ENCODE results near the gene IFI16. TPM values are rescaled to one million over a fixed set of nuclear protein-coding genes. Genes with fewer than 3 reads are reported as not detected.

The IFI16 gene
- 100 to 1,000 TPM in 1 of 4 donors, 10 to 100 TPM in 3; 10.5 to 106 (median 24.9) TPM for total RNA-seq

DNA sequence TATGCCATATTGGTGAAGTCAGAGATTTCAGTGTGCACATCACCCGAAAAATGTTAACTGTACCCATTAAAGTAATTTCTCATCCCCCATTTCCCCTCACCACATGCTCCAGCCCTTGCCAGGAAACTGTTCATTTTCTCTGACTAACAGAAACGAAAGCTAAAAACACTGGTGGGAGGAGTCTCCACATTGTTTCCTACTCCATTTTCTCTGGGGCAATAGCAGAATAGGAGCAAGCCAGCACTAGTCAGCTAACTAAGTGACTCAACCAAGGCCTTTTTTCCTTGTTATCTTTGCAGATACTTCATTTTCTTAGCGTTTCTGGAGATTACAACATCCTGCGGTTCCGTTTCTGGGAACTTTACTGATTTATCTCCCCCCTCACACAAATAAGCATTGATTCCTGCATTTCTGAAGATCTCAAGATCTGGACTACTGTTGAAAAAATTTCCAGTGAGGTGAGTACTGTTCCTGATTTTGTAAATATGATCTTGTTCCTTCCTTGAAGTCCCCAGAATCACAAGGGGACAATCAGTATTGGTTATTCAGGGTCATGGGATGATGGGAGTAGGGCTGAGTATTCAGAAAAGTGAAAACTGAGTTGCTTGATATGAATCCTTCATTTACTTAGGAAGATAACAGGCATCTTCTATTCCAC lies at the start of gene IFI16:
TSS of gene IFI16 (plus strand) at position 204 of the 658 bp plus-strand sequence. CDS start 4,774 bp downstream, outside the sequence.
- DNase-seq = peak in 2 of 3 donors; percentile 73 to 79
- no peaks in the 10 kb centered on the region for H3K36me3 ChIP-seq
- TF ChIP-seq CTCF (IDR thresholded peaks at IDR 0.05) (no peak), POLR2A (IDR thresholded peaks at IDR 0.05) (peak; percentile 42 to 61)

GRCh38 chr1:158961178-158961577 lies 48.5 kb upstream of the IFI16 start:
- H3K4me3 ChIP-seq = no peak overlapping the region
- no peak overlapping the region for H3K27ac ChIP-seq
- H3K4me1 ChIP-seq = no peaks in the 10 kb centered on the region
- H3K27me3 ChIP-seq = no peaks in the 10 kb centered on the region
- no peak for DNase-seq
- no peaks in the 10 kb centered on the region for H3K36me3 ChIP-seq
- no peaks in the 10 kb centered on the region for H3K9me3 ChIP-seq
- TF ChIP-seq CTCF (IDR thresholded peaks at IDR 0.05) (no peak), POLR2A (IDR thresholded peaks at IDR 0.05) (no peak)

More for the DNA sequence above, at the start of gene IFI16:
- Histone ChIP-seq H3K27me3 (no peaks in the 10 kb centered on the region), H3K27ac (peak within 1 kb of the TSS; percentile 77 to 87 (median 84)), H3K4me3 (peak within 1 kb of the TSS; percentile 43 to 62 (median 56)), H3K9me3 (no peaks in the 10 kb centered on the region), H3K4me1 (peaks cover 0 to 26% (median 10%) of the 10 kb centered on the region in 4 donors)

DNA sequence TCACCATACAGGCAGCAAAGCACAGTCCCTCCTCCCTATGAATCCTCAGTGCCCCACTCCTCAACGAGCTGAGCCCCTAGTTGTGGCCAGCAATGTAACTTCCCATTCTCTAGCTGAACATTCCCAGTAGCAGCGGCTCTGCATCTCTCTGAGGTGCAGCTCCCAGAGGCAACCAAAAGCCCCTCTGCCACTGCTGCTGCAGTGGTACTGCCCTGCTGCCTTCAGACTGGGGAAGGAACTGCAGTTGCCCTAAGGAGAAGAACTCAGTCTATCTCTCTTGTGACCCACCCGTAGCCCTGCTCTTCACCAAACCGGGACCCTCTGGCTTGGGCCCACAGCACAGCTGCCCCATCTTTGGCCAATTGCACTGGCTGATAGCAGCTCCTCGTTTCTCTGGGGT lies 46.7 kb upstream of the IFI16 start:
- no peaks in the 10 kb centered on the region for H3K27me3 ChIP-seq
- H3K9me3 ChIP-seq = no peaks in the 10 kb centered on the region
- TF ChIP-seq POLR2A (IDR thresholded peaks at IDR 0.05) (no peak), CTCF (IDR thresholded peaks at IDR 0.05) (no peak)
- H3K27ac ChIP-seq = no peak overlapping the region
- H3K4me1 ChIP-seq = no peaks in the 10 kb centered on the region
- no peak overlapping the region for H3K4me3 ChIP-seq
- DNase-seq = no peak
- no peaks in the 10 kb centered on the region for H3K36me3 ChIP-seq

GRCh38 chr1:158969166-158969565 lies 40.5 kb upstream of the IFI16 start:
- no peak for DNase-seq
- Histone ChIP-seq H3K9me3 (no peaks in the 10 kb centered on the region), H3K27me3 (no peaks in the 10 kb centered on the region), H3K27ac (no peak overlapping the region), H3K4me1 (no peaks in the 10 kb centered on the region), H3K36me3 (no peaks in the 10 kb centered on the region), H3K4me3 (no peak overlapping the region)
- no peak for TF ChIP-seq CTCF (IDR thresholded peaks at IDR 0.05)
- no peak for TF ChIP-seq POLR2A (IDR thresholded peaks at IDR 0.05)

DNA sequence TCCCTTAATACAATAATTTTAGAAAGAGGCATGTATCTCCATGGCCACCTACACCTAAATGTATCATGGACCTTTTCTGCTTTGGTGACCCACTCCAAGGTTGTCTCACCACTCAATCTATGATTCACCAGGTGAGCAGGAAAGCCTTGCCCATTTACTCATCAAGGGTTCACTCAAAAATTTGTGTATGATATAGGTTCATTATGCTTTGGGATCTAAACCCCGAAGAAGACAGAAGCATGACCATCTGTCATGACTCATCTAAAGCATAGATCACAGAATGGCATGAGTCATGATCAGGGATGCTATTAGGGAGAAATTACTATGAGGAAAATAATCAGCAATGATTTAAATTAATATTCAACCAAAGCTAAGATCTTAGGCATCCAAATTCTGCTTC lies 39.9 kb upstream of the IFI16 start:
- no peak for TF ChIP-seq CTCF (IDR thresholded peaks at IDR 0.05)
- TF ChIP-seq POLR2A (IDR thresholded peaks at IDR 0.05) = no peak
- no peaks in the 10 kb centered on the region for H3K4me1 ChIP-seq
- H3K36me3 ChIP-seq = no peaks in the 10 kb centered on the region
- no peaks in the 10 kb centered on the region for H3K9me3 ChIP-seq
- no peak overlapping the region for H3K27ac ChIP-seq
- no peak overlapping the region for H3K4me3 ChIP-seq
- no peak for DNase-seq
- H3K27me3 ChIP-seq = no peaks in the 10 kb centered on the region

Measured in Peyer's patch (tissue), 4 donors.